GM19324 (cell line): ENCODE data around the gene SEC14L1.
"Not testable (repeated sequence)": the region's sequence is repeated elsewhere in the genome, so short reads cannot be mapped to it uniquely, and the experiment has no call there.

Experiments used
- ATAC-seq: cut with Tn5 transposase; IDR thresholded peaks from one replicate; pipeline ENCODE4 v1.9.1; 2021; ENCODE audit warnings: mild to moderate bottlenecking, moderate library complexity; ENCODE audit not compliant: unreplicated experiment, low FRiP score

Gene SEC14L1

DNA sequence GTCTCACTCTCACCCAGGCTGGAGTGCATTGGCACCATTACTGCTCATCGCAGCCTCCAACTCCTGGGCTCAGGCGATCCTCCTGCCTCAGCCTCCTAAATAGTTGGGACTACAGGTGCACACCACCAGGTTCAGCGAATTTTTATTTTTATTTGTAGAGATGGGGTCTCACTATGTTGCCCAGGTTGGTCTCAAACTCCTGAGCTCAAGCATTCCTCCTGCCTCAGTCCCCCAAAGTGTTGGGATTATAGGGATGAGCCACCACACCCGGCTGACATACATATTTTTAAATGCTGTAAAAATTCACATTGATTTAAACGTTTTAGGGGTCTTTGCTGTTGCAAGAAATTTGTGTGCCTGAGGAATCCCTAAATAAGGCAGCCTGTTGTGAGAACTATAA is 24.8 kb upstream of the SEC14L1 start:
- no peak for ATAC-seq

DNA sequence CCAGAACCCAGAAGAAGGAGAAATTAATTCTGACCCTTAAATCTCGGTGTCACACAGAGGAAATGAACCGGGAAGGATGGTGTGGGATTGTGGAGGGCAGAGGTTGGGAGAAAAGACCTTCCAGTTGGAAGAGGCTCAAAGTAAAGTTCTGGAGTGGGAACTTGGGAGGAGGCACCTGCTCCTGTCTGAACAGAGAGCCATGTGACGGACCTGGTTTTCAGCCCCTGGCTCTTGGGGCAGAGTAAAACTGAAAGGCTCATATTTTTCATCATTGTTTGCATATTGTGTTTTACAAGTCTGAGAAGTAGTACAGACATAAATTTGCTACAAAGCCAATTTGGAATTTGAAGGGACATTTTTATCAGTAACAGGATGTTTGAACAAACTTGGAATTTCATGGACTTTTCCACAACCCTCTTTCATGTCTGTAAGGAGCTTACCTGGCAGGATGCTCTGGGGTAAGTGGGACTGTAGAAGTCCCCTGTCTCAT is 24.4 kb upstream of the SEC14L1 start:
- ATAC-seq = no peak

DNA sequence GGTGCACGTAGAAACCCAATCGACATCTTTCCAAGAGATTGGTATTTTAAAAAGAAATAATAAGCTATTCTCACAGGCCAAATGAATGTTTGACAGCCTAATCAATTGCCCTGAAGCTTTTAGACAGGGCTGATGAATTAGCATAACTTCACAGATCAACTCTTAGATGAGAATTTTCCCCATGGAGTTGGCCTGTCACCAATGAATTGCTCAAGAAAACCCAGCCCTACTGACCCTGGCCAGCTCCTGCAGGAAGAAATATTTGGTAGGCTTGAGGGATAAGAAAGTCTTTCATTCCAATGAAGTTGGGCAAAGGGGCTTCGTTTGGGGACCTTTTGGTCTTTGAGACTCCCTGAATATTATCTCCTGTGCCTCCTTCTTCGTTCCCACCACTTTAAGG is 23.4 kb upstream of the SEC14L1 start:
- no peak for ATAC-seq

DNA sequence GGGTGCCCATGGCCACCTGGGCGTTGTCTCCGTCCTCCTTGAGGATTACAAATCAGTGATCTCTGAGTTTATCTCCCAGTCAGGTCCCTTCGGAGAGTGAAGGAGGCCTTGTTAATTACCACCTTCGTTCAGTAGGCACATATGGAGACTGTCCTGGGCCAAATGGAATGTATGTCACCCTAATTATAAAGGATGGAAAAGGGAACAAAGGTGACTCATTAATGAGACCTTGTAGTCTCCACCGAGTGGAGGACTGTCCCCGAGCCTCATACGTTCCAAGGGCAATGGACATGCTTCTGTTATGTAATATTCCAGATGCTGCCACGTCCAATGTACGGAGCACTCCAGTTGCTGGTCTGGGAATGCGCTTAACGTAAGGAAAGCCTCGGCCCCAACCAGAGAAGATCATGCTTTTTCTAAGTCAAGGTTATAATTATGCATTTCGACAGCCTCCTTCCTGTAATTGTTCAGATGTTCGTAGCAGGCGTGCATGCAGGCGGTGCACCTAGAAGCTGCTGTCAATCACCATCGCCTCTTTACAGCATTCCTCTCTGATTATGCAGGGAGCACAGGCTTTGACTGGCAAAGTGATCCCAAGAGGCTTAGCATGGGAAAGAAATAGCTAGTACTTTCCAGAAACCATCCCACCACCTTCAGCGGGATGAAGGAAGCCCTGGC is 22.4 kb upstream of the SEC14L1 start:
- no peak for ATAC-seq

DNA sequence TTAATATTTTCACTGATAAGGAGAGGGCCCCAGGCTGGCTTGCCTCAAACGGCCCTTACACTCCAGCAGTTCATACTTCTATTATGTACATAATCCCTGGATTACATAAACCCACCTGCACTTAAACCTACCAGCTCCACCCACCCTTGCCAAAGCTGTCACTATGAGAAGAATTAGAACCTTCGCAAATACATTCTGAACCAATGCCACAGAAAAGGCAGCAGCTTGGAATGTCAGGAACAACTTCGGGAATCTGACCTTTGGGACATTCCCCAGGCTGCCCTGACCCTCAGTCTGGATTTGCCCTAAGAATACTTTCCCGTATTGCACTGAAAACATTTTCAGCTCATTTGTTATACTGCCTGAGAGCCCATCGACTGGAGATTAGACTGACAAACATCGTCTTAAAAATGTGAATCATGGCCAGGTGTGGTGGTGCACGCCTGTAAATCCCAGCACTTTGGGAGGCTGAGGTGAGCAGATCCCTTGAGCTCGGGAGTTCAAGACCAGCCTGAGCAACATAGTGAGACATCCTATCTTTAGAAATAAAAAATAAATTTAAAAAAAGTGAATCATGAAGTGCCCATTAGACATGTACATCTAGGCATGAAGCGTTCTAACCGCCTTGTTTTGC is 21.0 kb upstream of the SEC14L1 start:
- no peak for ATAC-seq

DNA sequence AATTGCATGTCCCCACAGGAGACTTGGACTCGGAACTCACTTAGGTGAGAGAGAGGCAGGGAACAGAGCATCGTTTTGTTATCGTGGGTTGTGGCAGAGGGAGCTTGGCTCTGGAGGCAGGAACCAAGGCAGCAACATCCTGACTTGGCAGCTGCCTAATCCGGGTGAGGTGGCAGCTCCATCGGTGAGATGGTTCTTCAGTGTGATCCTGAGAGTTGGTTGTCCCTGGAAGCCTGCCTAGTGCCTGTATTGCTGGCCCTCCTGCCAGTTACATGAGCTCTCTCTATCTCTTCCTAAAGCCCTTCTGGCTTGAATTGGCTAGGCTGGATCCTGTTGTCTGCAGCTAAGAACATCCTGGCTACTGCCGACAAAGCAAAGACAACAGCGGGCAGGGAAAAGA is 19.9 kb upstream of the SEC14L1 start:
- no peak for ATAC-seq

DNA sequence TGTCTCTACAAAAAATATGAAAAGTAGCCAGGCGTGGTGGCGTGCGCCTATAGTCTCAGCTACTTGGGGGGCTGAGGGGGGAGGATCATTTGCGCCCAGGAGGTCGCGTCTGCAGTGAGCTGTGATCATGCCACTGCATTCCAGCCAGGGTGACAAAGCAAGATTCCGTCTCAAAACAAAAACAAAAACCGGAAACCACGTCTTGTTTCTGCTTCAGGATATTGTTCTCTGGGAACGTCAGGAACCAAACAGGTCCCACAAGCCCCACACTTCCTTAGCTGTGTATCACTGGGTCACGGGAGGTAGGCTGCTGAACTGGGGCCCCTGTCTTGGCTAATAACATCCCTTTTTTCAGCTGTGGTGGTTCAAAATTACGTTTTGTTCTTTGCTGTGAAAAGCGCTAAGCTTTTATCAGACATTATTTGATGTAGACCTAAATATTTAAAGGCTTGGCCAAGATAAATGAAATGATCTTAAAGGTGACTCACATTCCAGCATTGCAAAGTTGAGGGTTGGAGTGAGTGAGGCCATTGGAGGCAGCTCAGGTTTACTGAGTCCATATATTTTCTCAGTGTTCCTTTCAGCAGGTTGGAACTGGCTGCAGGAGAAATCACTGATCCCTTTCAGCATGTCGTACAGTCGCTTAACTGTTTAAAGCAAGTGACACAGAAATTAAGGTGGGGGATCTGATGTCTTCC is 16.4 kb upstream of the SEC14L1 start:
- no peak for ATAC-seq

DNA sequence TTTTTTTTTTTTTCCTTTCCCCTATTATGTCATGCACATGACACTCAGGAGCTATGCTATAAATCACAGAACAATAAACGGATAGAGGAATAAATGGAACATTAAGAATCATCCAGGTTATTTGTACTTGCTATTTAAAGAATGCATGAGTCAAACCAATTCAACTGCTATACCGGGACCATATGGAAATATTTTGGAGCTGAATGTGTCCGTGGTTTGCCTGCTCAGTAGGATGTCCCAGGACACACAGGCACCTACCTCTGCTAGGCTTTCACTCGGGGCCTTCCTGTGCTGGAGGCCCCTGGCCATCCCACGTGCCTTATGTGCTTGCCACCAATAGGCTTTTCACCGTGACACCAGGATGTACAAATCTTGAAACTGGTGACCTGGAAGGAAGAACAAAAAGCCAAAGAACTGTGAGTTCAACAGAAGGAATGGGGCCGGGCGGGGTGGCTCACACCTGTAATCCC is 15.3 kb upstream of the SEC14L1 start:
- no peak for ATAC-seq

DNA sequence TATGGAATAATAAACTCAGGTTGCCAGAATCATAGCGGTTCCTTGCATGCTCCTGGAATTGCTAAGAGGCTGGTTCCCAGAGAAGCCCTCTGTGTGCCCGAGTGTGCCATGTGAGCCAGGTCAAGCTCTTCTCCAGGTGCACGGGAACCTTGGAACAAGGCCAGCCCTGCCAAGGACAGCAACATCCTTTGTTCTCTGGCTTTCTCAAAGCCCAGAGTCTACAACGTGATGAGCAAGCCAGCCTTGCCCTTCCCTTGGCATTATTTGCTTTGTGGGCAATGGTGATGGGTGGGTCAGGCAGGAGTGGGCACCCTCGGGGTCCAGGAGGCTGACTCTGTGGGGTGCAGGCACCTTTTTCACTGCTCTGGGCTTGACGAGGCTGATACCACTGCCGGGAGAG is 14.2 kb upstream of the SEC14L1 start:
- no peak for ATAC-seq

DNA sequence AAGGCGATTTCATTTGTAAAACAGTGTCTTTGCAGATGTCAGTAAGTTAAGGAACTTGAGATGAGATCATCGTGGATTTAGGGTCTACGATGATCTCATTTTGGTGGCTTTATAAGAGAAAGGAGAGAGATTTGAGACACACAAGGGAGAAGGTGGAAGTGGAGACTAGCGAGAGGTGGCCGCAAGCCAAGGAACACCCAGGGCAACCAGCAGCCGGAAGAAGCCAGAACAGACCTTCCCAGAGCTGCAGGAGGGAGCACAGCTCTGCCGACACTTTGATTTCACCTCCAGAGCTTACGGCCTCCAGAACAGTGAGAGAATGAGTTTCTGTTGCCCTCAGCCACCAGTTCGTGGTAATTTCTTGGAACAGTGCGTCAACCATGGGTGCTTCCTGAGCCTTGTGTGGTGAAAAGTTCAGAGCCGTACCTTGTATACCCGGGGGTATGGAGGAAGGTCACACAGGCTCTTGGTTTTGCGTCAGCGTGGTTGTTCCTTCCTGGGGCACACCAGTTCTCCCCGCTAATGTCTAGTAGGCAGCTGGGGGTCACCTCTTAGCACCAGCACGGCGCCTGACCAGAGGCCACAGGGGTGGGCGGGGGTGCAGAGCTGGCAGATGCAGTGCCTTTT is 12.9 kb upstream of the SEC14L1 start:
- ATAC-seq = no peak

DNA sequence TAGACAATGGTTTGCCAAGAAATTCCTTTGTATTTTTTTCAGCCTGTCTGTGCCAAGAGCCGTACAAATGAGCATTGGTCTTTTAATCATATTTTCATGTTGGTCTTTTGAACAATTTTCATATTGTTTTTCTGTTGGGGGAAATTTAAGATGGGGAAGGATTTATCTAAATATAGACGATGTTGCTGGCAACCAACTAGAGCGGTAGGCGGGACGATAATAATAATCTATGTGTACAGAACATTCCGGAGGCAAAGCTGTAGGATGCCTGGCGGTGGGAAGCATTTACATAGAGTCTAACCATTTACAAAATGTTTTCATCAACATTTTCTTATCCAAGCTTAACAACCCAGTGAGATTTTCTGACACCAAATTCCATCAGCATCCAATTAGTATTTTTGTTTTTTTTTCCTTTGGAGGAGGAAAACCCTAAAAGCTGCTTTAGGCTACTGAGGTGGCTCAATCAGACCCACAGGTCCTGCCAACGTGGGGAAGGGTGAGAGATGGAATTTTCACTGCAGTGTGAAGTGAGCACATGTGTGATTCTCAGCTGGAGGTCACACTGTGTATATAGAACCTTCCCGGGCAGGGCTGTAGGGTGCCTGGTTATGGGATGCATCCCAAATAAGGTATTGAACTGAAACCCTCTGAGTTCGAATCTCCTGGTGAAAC is 11.7 kb upstream of the SEC14L1 start:
- no peak for ATAC-seq

DNA sequence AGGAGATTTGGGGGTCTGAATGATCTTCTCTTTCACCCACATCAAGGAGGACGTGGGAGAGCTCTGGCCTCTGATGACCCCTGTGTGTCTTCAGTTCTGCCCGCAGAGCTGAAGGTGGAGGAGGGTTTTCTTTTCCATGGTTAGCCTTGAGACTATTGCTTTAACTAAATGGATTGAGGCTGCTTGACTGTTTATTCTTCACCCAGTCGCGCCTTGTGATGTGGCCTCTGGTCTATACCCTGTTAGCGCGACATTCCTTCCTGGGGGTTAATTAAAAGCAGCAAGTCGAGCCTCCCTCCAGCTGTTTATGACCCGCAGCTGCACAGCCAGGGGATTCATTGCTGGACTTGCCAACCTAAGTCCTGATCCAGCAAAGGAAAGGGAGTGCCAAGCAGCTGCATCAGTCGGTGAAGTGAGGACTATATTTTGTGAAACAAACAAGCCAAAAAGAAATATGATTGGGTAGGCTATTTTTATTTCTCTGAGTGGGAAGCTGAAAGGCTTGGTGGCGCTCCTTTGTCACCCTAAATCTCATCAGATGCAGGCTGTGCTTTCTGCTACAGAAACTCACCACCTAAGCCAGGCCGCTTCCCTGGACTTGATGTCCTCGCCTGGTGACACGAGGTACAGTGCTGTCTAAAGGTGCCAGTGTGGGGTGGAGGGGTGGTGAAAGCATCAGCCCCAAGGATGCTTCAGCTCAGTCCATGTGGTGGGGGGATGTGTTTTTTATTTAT is 11.0 kb upstream of the SEC14L1 start:
- ATAC-seq = no peak

DNA sequence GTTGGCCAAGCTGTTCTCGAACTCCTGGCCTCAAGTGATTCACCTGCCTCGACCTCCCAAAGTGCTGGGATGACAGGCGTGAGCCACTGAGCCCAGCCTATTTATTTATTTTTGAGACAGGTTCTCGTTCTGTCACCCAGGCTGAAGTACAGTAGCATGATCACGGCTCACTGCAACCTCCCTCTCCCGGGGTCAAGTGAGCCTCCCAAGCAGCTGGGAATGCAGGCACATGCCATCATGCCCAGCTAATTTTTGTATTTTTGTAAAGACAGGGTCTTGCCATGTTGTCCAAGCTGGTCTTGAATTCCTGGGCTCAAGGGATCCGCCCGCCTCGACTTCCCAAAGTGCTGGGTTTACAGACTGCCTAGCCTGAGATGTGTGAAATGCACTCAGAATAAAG is 10.2 kb upstream of the SEC14L1 start:
- ATAC-seq = no peak

DNA sequence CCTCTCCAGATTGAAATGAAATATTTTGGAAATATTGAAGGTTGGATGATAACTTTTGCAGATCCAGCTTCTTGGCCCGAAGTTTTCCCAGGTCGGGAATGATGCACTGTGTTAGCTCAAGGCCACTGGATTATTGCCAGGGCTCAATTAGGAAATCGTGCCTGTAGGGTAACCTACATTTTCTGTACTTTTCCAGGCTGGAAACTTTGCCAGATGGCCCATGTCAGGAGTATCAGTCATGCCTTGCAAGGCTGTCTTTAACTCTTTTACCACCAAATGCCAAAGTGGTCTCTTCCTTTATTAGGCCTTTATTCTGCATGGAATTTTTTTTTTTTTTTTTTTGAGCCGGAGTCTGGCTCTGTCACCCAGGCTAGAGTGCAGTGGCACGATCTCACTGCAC is 8.9 kb upstream of the SEC14L1 start:
- ATAC-seq = no peak

DNA sequence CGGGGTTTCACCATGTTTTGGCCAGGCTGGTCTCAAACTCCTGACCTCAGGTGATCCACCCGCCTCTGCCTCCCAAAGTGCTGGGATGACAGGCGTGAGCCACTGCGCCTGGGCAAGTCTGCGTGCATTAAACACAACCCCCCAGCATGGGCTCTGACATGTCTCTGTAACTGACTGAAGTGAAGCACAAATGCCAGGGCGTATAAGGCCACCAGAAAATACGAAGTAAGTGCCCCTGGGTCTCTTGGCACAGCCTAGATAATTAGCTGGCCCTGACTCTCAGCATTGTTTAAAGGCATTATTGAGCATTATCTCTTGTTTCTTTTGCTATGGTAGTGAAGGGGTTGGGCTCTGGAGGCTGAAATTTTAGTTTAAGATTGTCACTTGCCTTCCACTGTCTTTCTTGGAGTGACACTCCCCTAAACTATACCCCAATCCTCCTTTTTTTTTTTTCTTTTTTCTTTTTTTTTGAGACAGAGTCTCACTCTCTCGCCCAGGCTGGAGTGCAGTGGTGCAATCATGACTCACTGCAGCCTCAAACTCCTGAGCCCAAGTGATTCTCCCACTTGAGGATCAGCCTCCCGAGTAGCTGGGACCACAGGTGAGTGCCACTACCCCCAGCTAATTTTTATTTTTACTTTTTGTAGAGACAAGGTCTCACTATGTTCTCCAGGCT is 8.2 kb upstream of the SEC14L1 start:
- no peak for ATAC-seq

DNA sequence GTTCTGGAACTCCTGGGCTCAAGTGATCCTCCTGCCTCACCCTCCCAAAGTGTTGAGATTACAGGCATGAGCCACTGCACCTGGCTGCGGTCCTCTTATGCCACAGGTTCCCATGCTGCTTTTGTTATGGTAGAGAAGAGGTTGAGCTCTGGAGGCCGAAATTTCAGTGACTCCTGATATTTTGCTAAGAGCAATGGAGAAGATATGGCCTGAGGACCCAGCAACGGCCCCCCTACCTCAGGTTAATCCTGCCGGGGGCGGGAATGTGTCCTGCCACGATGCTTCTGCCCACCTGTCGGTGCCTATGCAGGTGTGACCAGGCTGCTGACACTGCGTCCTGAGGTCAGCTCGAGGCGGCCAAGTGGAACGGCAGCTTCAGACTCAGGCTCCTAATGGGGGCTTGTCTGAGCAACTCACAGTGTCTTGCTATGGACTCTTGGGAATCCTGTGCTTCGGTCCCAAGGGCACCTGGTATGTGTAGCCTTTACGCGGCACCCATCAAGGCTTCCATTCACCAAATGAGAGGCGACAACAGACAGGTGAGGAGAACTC is 7.6 kb upstream of the SEC14L1 start:
- ATAC-seq = no peak

DNA sequence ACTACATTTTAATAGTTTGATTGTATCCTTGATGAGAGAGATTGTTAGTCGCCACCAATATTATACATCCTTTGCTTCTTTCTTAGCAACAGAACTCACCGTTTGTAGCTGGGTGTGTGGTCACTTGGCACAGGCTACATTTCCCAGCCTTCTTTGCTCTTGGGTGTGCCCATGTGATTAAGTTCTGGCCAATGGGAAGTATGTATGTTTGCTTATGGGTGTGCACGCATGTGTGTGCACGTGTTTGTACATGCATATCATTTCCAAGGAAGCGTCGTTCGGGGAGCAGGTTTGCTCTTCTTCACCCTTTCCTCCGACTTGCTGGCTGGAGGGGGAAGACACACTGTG is 4.4 kb upstream of the SEC14L1 start:
- no peak for ATAC-seq

DNA sequence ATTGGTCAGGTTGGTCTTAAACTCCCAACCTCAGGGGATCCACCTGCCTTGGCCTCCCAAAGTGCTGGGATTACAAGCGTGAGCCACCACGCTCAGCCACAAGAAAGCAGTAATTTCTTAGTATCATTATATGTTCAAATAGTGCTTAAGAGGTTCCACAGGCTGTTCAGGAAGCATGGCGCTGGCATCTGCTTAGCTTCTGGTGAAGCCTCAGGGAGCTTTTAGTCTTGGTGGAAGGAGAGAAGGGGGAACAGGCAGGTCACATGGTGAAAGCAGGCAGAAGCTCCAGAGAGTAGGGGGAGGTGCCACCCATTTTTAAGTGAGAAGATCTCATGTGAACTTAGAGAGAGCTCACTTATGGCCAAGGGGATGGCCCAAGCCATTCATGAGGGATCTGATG is 3.7 kb upstream of the SEC14L1 start:
- no peak for ATAC-seq

DNA sequence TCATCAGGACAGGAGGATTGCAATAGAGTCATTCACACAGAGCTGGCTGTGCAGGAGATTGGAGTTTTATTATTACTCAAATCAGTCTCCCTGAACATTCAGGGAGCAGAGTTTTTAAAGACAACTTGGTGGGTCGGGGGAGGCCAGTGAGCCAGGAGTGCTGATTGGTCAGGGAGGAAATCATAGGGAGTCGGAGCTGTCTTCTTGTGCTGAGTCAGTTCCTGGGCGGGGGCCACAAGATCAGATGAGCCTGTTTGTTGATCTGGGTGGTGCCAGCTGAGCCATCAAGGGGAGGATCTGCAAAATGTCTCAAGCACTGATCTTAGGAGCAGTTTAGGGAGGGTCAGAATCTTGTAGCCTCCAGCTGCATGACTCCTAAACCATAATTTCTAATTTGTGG is 2.9 kb upstream of the SEC14L1 start:
- not testable (repeated sequence) for ATAC-seq
